GM19025 (cell line): ENCODE measurements around the gene APOL2.

ENCODE experiments used
- ATAC-seq: cut with Tn5 transposase; IDR thresholded peaks from one replicate; pipeline ENCODE4 v1.9.1; 2021; ENCODE audit warnings: mild to moderate bottlenecking, low read depth, moderate library complexity; ENCODE audit not compliant: unreplicated experiment

APOL2 gene

GRCh38 chr22:36182056-36182455, 57.3 kb downstream of the APOL2 start:
- no peak for ATAC-seq

DNA sequence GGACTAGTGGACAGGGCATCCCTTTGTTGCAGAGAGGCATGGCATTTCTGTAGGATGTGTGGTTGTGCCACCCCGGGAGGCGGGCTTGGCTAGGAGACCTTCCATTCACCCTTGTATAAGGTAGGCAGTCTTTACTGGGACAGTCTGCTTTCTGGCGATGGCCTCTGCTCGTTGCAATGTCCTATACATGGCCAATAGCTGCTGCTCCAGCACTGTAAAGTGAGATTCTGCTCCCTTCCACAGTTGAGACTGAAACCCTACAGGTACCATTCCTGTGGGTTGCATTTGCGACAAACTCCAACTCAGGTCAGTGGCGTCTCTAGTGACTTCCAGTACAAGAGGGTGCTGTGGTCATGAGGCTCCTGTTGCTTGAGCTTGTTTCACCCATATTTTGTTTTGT, 58.4 kb downstream of the APOL2 start:
- ATAC-seq: no peak

GRCh38 chr22:36180038-36180880, 59.1 kb downstream of the APOL2 start:
- ATAC-seq: no peak

- ATAC-seq: no peak
Measured at GRCh38 chr22:36177160-36177559, 62.2 kb downstream of the APOL2 start.
